CD4-positive, alpha-beta T cell (primary cell): ENCODE results near the gene SLAMF7. TPM values are rescaled to one million over a fixed set of nuclear protein-coding genes. Genes with fewer than 3 reads are reported as not detected.

Source experiments
- ATAC-seq: fragments of 200-7000 bp; cut with Tn5 transposase; one replicate; pipeline ENCODE4 v1.10.0; 2022; ENCODE audit warnings: mild to moderate bottlenecking; ENCODE audit not compliant: poor library complexity
- CTCF ChIA-PET: fragments of 350-600 bp; sonication (Branson Sonifier 250); formaldehyde crosslinking; loops from one replicate; lab custom pipeline; 2021; ENCODE audit warnings: antibody characterized with exemption, inconsistent platforms; lab: Charles Lee
- POLR2A ChIA-PET: fragments of 350-600 bp; sonication (Branson Sonifier 250); formaldehyde crosslinking; loops from one replicate; lab custom pipeline; 2021; ENCODE audit warnings: antibody characterized with exemption, inconsistent platforms; lab: Charles Lee
- DNase-seq, 14 experiments: peaks; one replicate each; pipeline ENCODE4 v3.0.0-alpha.2; 2013 to 2020; ENCODE audit warnings: mixed read lengths in 2 of 14
- H3K27ac ChIP-seq, 2 donors: one replicate each; pipeline versions ENCODE4 v1.5.1 to v1.7.0; 2013; ENCODE audit warnings: low read length in 2 of 2, low read depth in 1 of 2, mild to moderate bottlenecking in 1 of 2
- H3K27me3 ChIP-seq, 2 experiments: 1 replicate in 1 of 2; 2 replicates in 1 of 2; pipeline versions ENCODE4 v1.6.1 to v1.7.0; 2013; ENCODE audit warnings: low read length in 2 of 2, control low read depth in 1 of 2, mild to moderate bottlenecking in 1 of 2, moderate library complexity in 1 of 2; ENCODE audit not compliant: insufficient read depth in 2 of 2, control insufficient read depth in 1 of 2
- H3K36me3 ChIP-seq: one replicate; pipeline ENCODE4 v1.6.1; 2013; ENCODE audit warnings: low read length, control low read depth; ENCODE audit not compliant: insufficient read depth
- H3K4me1 ChIP-seq: one replicate; pipeline ENCODE4 v1.6.1; 2013; ENCODE audit warnings: low read length, control low read depth; ENCODE audit not compliant: insufficient read depth
- H3K4me3 ChIP-seq: one replicate; pipeline ENCODE4 v1.5.1; 2013; ENCODE audit warnings: mild to moderate bottlenecking, low read length, moderate library complexity
- H3K9me3 ChIP-seq, 2 experiments: 1 replicate in 1 of 2; 2 replicates in 1 of 2; pipeline versions ENCODE4 v1.6.1 to v1.7.0; 2013; ENCODE audit warnings: low read length in 2 of 2, mild to moderate bottlenecking in 2 of 2, control low read depth in 1 of 2, moderate library complexity in 1 of 2; ENCODE audit not compliant: control insufficient read depth in 1 of 2, insufficient read depth in 1 of 2
- H3K27ac Mint-ChIP-seq: one replicate; pipeline ENCODE4 v1.8.0; 2020; ENCODE audit warnings: mixed read lengths
- H3K27me3 Mint-ChIP-seq: one replicate; pipeline ENCODE4 v1.8.0; 2021; ENCODE audit warnings: mixed read lengths
- H3K36me3 Mint-ChIP-seq: one replicate; pipeline ENCODE4 v1.8.0; 2021; ENCODE audit warnings: low read depth, mixed read lengths
- H3K4me1 Mint-ChIP-seq: one replicate; pipeline ENCODE4 v1.8.0; 2021; ENCODE audit warnings: low read depth, mixed read lengths
- H3K4me3 Mint-ChIP-seq: one replicate; pipeline ENCODE4 v1.8.0; 2020; ENCODE audit warnings: mild to moderate bottlenecking, mixed read lengths
- H3K9me3 Mint-ChIP-seq: one replicate; pipeline ENCODE4 v1.8.0; 2020; ENCODE audit warnings: mixed read lengths
- CTCF ChIP-seq: fragments of 200-600 bp; IDR thresholded peaks from one replicate; pipeline ENCODE4 v1.8.0; 2022; ENCODE audit warnings: antibody characterized with exemption, mild to moderate bottlenecking
- intact Hi-C, 2 experiments: fragments of 100-400 bp; cut with DNase I in 1 of 2; cut with micrococcal nuclease in 1 of 2; formaldehyde crosslinking; loops; one replicate each; pipeline versions ENCODE4 v1.15.1 to v1.9.0; 2023 to 2025; cut with DNase I, micrococcal nuclease
- total RNA-seq, 174 experiments: library from RNA in 2 of 174; stranded (reverse) in 2 of 174; gene quantifications; one replicate each; pipeline ENCODE4 v1.2.3 and lab custom pipeline; 2021 to 2026

SLAMF7 gene
- total RNA-seq, 2 experiments from 2014 or later: 0.69 to 0.78 TPM

DNA sequence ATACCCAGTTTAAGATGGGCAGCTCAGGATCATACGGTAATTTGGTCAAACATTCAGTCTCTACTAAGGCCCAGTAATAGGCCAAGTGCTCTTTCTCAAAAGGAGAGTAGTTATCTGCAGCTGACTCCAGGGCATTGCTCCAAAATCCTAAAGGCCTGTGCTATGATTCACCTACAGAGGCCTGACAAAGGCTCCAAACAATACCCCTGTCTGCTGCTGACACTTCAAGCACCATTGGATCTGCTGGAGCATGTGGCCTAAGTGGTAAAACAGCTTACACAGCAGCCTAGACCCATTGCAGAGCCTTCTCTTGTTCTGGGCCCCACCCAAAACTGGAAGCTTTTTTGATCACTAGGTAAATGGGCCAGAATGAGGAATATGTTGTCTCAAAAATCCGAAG lies 22.8 kb downstream of the SLAMF7 start:
- Mint-ChIP-seq H3K4me1 (peaks cover 6% of the 10 kb centered on the region), H3K4me3 (no peak overlapping the region), H3K9me3 (no peaks in the 10 kb centered on the region), H3K27ac (no peak overlapping the region), H3K36me3 (no peaks in the 10 kb centered on the region), H3K27me3 (no peaks in the 10 kb centered on the region)
- Histone ChIP-seq H3K27me3 (no peaks in the 10 kb centered on the region), H3K9me3 (no peaks in the 10 kb centered on the region), H3K4me1 (peaks cover 7% of the 10 kb centered on the region), H3K36me3 (no peaks in the 10 kb centered on the region), H3K27ac (no peak overlapping the region), H3K4me3 (no peak overlapping the region)
- TF ChIP-seq CTCF: no peak
- no peak for ATAC-seq
- ChIA-PET CTCF (interaction anchor here (1.5 kb wide), 1 partner anchor 80 kb away, joined by 3 read pairs; no protein-coding TSS in a partner anchor), POLR2A (no interaction called here)
- DNase-seq: no peak
- intact Hi-C loops: no loop called here

GRCh38 chr1:160763993-160764392 lies 24.9 kb downstream of the SLAMF7 start:
- no peak overlapping the region for H3K4me3 Mint-ChIP-seq

GRCh38 chr1:160767395-160768294 lies 28.6 kb downstream of the SLAMF7 start:
- H3K36me3 Mint-ChIP-seq: no peaks in the 10 kb centered on the region
- POLR2A ChIA-PET: interaction anchor here (0.7 to 2.9 kb wide), 16 partner anchors 9 to 92 kb away, joined by 3 to 21 read pairs (median 7); partner anchors contain the start of genes CD48 and LY9
- no peaks in the 10 kb centered on the region for H3K9me3 Mint-ChIP-seq
- peak overlapping the region; percentile 56 to 57 for H3K27ac ChIP-seq
- H3K4me3 Mint-ChIP-seq: peak overlapping the region; percentile 72
- no peaks in the 10 kb centered on the region for H3K27me3 Mint-ChIP-seq
- ATAC-seq: peak; percentile 66
- peaks cover 23% of the 10 kb centered on the region for H3K4me1 ChIP-seq
- H3K27ac Mint-ChIP-seq: peak overlapping the region; percentile 93
- TF ChIP-seq CTCF: no peak
- H3K27me3 ChIP-seq: no peaks in the 10 kb centered on the region
- peaks cover 21% of the 10 kb centered on the region for H3K4me1 Mint-ChIP-seq
- CTCF ChIA-PET: interaction anchor here (0.7 to 3.8 kb wide), 28 partner anchors 9 to 303 kb away, joined by 3 to 56 read pairs (median 5); partner anchors contain the start of genes CD48, ITLN2 and SLAMF7
- peak overlapping the region; percentile 34 for H3K4me3 ChIP-seq
- DNase-seq: peak in 7 of 14 experiments; percentile 8 to 75 (median 26)
- intact Hi-C loops: loop anchor here (1.0 to 5.0 kb wide), 6 partner anchors 41 to 340 kb away; no protein-coding TSS in a partner anchor
- H3K36me3 ChIP-seq: no peaks in the 10 kb centered on the region
- no peaks in the 10 kb centered on the region for H3K9me3 ChIP-seq

More at GRCh38 chr1:160763993-160764392, 24.9 kb downstream of the SLAMF7 start:
- no peaks in the 10 kb centered on the region for H3K9me3 ChIP-seq
- H3K9me3 Mint-ChIP-seq: no peaks in the 10 kb centered on the region
- CTCF ChIA-PET: interaction anchor here (1.0 to 1.9 kb wide), 2 partner anchors 37 to 88 kb away, joined by 3 to 5 read pairs; no protein-coding TSS in a partner anchor
- ATAC-seq: no peak
- no peak for TF ChIP-seq CTCF
- H3K27ac Mint-ChIP-seq: no peak overlapping the region
- H3K36me3 ChIP-seq: no peaks in the 10 kb centered on the region
- H3K27me3 Mint-ChIP-seq: no peaks in the 10 kb centered on the region
- H3K27ac ChIP-seq: no peak overlapping the region
- POLR2A ChIA-PET: no interaction called here
- no peak for DNase-seq
- peaks cover 23% of the 10 kb centered on the region for H3K4me1 ChIP-seq
- no peak overlapping the region for H3K4me3 ChIP-seq
- H3K4me1 Mint-ChIP-seq: peaks cover 21% of the 10 kb centered on the region
- intact Hi-C loops: no loop called here
- H3K27me3 ChIP-seq: no peaks in the 10 kb centered on the region
- no peaks in the 10 kb centered on the region for H3K36me3 Mint-ChIP-seq
